Smooth muscle cell (in vitro differentiated cells): ENCODE measurements around the gene ORM2. TPM values are rescaled to one million over a fixed set of nuclear protein-coding genes. Genes with fewer than 3 reads are reported as not detected.

Source experiments
- DNase-seq: peaks from one replicate; lab custom pipeline; 2025; ENCODE audit not compliant: unreplicated experiment; lab: John Stamatoyannopoulos, UW
- H2AFZ ChIP-seq: fragments of 200-600 bp; sonication (generic); 2 replicates; pipeline ENCODE4 v1.6.0; 2016; ENCODE audit warnings: antibody characterized with exemption, low read depth, mild to moderate bottlenecking
- H3F3A ChIP-seq: fragments of 200-600 bp; sonication (generic); 2 replicates; pipeline ENCODE4 v1.6.0; 2017; ENCODE audit warnings: antibody characterized with exemption, low read depth
- H3K27ac ChIP-seq: fragments of 200-600 bp; sonication (generic); 2 replicates; pipeline ENCODE4 v1.5.1; 2016; ENCODE audit warnings: low read depth, mild to moderate bottlenecking
- H3K27me3 ChIP-seq: fragments of 200-600 bp; sonication (generic); 2 replicates; pipeline ENCODE4 v1.6.1; 2016; ENCODE audit warnings: low read depth, mild to moderate bottlenecking
- H3K36me3 ChIP-seq: fragments of 200-600 bp; sonication (generic); 2 replicates; pipeline ENCODE4 v1.5.1; 2016; ENCODE audit warnings: low read depth
- H3K4me1 ChIP-seq: fragments of 200-600 bp; sonication (generic); 2 replicates; pipeline ENCODE4 v1.5.1; 2016; ENCODE audit warnings: low read depth
- H3K4me2 ChIP-seq: fragments of 200-600 bp; sonication (generic); 2 replicates; pipeline ENCODE4 v1.6.0; 2016; ENCODE audit warnings: mild to moderate bottlenecking
- H3K4me3 ChIP-seq: fragments of 200-600 bp; sonication (generic); 2 replicates; pipeline ENCODE4 v1.5.1; 2016; ENCODE audit warnings: mild to moderate bottlenecking
- H3K79me2 ChIP-seq: fragments of 200-600 bp; sonication (generic); 2 replicates; pipeline ENCODE4 v1.6.0; 2016; ENCODE audit warnings: low read depth, mild to moderate bottlenecking
- H3K9ac ChIP-seq: fragments of 200-600 bp; sonication (generic); 2 replicates; pipeline ENCODE4 v1.6.0; 2016; ENCODE audit warnings: low read depth
- H3K9me3 ChIP-seq: fragments of 200-600 bp; sonication (generic); replicated peaks from 2 replicates; pipeline ENCODE4 v1.5.1; 2016; ENCODE audit warnings: low read depth
- H4K20me1 ChIP-seq: fragments of 200-600 bp; sonication (generic); 2 replicates; pipeline ENCODE4 v1.6.0; 2016; ENCODE audit warnings: low read depth
- WGBS: methylation state at CpG from one replicate; pipeline ENCODE4 v1.1.7; 2016; ENCODE audit warnings: low lambda C conversion rate; 5-methylcytosine and 5-hydroxymethylcytosine counted together
- polyA plus RNA-seq: library from polyadenylated mRNA; unstranded; fragments of >200 nt; fragmentation: Nextera tagmentation; extraction: Ambion mirVana; gene quantifications from 2 replicates; pipeline ENCODE4 v1.2.1, GENCODE V29; 2016
- total RNA-seq: library from RNA; depleted of rRNA; stranded (reverse); fragments of >200 nt; gene quantifications from 2 replicates; pipeline ENCODE4 v1.2.3, GENCODE V29; 2014
- TF ChIP-seq, protein P1 (sequence below): fragments of 200-600 bp; sonication (generic); IDR thresholded peaks from 2 replicates; pipeline ENCODE4 v1.5.1; 2017; ENCODE audit warnings: borderline replicate concordance, mild to moderate bottlenecking, antibody characterized with exemption; ENCODE audit not compliant: insufficient read depth, poor library complexity, severe bottlenecking

Gene ORM2
- total and polyA plus RNA-seq, 2 experiments from 2014 or later: not detected

DNA sequence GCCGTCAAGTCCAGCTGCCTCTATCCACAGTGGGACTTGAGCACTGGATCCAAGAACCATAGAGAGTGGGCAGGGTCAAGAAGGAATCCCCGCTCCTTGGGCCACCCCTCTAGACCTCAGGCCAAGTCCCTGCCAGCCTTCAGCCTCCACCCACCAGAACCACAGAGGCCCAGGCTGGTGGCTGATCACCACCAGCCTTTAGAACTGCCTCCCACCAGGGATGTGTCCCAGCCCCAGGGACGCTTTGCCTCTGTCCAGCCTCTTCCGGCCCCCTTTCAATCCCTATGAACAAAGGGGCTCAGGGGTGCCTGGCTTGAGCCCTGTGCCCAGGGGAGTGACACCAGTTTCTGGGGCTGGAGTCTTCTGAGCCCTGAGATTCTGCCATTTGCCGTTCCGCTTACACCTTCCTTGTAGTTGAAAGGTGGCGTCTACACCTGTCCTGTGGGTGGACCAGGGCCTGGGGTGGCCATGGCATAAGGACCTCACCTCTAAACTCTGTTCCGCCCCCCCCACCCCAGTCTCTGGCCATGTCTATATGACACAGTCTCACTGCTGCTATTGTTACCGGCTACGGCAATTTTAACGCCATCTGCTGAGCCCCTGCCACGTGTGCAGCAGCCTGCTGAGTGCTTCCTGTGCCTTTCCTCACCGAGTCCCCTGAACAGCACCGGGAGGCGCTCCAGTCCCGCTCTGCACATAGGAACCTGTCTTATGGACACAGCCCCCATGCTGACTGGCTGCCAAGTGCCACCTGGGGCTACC, 42.5 kb upstream of the ORM2 start:
- Histone ChIP-seq H4K20me1 (no peaks in the 10 kb centered on the region), H3K4me1 (peaks cover 21% of the 10 kb centered on the region), H3K9ac (peak overlapping the region; percentile 52), H2AFZ (no peak overlapping the region), H3K4me3 (no peak overlapping the region), H3K9me3 (no peaks in the 10 kb centered on the region), H3K27me3 (no peaks in the 10 kb centered on the region), H3F3A (peaks cover 3% of the 10 kb centered on the region), H3K4me2 (peak overlapping the region; percentile 12), H3K27ac (peak overlapping the region; percentile 90), H3K36me3 (peaks cover 1% of the 10 kb centered on the region), H3K79me2 (no peaks in the 10 kb centered on the region)
- 91% methylated on average over 16 of the region's 16 CpGs for WGBS
- no peak for DNase-seq
- TF ChIP-seq, protein P1, sequence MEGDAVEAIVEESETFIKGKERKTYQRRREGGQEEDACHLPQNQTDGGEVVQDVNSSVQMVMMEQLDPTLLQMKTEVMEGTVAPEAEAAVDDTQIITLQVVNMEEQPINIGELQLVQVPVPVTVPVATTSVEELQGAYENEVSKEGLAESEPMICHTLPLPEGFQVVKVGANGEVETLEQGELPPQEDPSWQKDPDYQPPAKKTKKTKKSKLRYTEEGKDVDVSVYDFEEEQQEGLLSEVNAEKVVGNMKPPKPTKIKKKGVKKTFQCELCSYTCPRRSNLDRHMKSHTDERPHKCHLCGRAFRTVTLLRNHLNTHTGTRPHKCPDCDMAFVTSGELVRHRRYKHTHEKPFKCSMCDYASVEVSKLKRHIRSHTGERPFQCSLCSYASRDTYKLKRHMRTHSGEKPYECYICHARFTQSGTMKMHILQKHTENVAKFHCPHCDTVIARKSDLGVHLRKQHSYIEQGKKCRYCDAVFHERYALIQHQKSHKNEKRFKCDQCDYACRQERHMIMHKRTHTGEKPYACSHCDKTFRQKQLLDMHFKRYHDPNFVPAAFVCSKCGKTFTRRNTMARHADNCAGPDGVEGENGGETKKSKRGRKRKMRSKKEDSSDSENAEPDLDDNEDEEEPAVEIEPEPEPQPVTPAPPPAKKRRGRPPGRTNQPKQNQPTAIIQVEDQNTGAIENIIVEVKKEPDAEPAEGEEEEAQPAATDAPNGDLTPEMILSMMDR: no peak

DNA sequence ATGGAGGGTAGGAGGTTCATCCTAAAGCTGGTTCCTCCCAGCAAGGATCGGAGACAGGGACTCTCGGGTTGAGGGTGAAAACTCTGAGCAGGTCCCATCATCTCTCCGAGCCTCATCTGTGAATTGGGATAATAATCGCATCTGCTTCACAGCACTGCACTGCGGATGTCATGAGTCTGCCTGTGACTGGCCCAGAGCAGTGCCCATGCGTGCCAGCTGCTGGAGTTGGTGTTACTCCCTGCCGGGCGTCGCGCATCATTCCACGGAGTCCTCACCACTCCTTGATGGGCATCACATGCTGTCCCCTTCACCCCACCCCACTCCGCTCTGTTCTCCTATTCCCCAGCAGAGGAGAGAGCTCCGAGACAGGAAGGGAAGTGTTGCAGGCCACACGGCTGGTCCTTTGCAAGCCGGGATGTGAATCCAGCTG, 41.9 kb upstream of the ORM2 start:
- Histone ChIP-seq H3K27ac (peak overlapping the region; percentile 90), H3K9ac (peak overlapping the region; percentile 52), H3K79me2 (no peaks in the 10 kb centered on the region), H3K9me3 (no peaks in the 10 kb centered on the region), H3K4me3 (no peak overlapping the region), H4K20me1 (no peaks in the 10 kb centered on the region), H3K4me1 (peaks cover 19% of the 10 kb centered on the region), H3F3A (peaks cover 3% of the 10 kb centered on the region), H3K4me2 (peak overlapping the region; percentile 12), H3K36me3 (peaks cover 7% of the 10 kb centered on the region), H2AFZ (no peak overlapping the region), H3K27me3 (no peaks in the 10 kb centered on the region)
- TF ChIP-seq, protein P1: no peak
- DNase-seq: no peak
- 75% methylated on average over 15 of the region's 15 CpGs for WGBS

DNA sequence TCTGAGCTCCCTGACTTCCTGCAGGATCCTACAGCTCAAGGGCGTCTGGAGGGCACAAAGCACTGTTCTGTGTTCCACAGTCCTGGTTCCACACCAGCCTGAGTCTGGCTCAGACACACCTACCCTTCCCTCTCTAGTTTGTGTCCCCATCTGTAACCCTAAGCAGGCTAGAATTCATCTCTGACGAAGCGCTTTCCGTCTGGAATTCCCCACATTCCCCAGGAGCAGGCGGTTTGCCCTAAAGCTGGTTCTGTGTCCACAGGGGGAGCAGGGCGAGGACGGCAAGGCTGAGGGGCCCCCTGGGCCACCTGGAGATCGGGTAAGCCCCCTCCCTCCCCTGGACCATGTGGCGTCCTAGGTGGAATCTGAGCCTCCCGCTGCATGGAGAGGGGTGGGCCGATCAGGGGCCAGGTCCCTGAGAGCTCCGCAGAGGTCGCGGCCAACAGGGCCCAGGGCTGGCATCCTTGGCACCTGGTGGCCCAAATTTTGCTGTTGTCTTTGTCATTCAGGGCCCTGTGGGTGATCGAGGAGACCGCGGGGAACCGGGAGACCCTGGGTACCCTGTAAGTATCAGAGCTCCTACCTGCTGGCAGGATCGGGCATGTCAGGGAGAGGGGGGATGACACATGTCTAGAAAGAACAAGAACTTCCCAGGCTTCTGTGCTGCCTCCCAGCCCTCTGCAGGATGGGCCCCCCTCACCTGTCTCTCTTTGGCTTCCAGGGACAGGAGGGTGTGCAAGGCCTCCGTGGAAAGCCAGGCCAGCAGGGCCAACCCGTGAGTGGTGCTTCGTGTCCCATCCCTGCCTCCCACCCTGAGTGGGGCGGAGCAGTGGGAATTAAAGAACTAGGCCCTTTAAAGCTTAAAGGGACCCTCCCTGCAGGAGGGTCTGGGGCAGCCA, 41.2 kb upstream of the ORM2 start:
- peak overlapping the region; percentile 90 for H3K27ac ChIP-seq
- H3K4me1 ChIP-seq: peaks cover 18% of the 10 kb centered on the region
- H3K36me3 ChIP-seq: peaks cover 13% of the 10 kb centered on the region
- H3K9me3 ChIP-seq: no peaks in the 10 kb centered on the region
- peaks cover 3% of the 10 kb centered on the region for H3F3A ChIP-seq
- no peaks in the 10 kb centered on the region for H3K79me2 ChIP-seq
- H3K4me3 ChIP-seq: no peak overlapping the region
- H2AFZ ChIP-seq: no peak overlapping the region
- no peaks in the 10 kb centered on the region for H4K20me1 ChIP-seq
- 62% methylated on average over 23 of the region's 23 CpGs for WGBS
- DNase-seq: no peak
- H3K4me2 ChIP-seq: peak overlapping the region; percentile 12
- TF ChIP-seq, protein P1: no peak
- no peaks in the 10 kb centered on the region for H3K27me3 ChIP-seq
- peak overlapping the region; percentile 77 for H3K9ac ChIP-seq
